Activated CD4-positive, alpha-beta T cell treated with anti-CD3 and anti-CD28 coated beads, Interleukin-2, amount 50 U/mL, for 16 hours (primary cell): ENCODE measurements around the gene TMEM31.

Experiments
- DNase-seq: peaks from one replicate; pipeline ENCODE4 v3.0.0-alpha.2; 2020

The TMEM31 gene, protein sequence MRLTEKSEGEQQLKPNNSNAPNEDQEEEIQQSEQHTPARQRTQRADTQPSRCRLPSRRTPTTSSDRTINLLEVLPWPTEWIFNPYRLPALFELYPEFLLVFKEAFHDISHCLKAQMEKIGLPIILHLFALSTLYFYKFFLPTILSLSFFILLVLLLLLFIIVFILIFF

DNA sequence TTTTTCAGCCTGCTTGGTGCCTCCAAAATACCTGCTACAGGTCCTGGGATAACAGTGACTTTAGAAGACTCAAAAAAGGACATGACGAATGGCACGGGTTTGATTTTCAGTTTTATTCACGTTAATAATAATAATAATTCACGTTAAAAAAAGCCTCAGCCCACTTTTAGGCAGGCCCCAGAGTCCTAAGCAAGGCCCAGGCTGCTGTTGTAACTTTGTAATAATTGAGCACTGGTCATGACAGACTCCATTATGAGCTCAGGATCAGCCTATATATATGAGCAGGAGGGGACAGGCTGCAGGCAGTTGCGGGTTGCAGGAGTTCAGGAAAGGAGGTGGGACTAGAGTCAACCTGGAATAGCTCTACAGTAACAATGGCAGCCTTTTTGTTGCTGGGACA is at the start of gene TMEM31:
Gene TMEM31 (plus strand): TSS at position 301 of the 400 bp plus-strand sequence. CDS start 1,350 bp downstream, outside the sequence.
- DNase-seq = no peak

DNA sequence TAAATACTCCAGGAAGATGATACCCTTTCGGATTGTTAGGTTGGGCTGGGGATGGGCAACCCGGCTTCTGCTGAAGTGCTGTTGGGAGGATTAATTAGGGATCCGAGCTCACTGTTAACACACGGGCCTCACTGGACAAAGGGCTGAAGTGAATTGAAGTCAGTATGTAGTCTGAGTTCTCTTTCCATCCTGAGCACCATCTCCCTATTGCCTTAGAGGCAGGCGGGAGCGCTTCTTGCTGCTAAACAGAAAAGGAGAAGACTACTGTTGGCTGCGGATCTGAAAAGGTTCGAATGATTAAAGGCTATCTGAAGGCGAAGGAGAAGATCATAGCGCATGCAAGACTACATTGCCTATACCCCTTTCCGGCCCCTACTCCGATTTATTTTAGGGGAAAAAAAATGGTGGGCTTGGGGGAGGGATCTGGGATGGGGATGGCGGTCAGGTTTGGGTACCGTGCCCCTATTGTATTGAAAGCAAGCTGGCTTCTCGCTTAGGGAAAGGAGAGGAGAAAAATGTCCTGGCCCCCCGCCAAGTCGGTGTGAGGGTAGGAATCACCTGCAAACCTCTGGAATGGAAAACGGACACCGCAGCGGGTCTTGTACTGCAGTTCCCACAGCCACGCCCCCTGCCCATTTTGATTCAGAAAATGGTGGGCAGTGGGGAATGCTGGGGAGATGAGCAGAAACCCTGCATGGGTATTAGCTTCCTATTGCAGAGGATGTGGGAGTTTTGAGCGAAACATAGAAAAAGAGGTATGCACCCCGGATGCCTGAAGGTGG is 46.5 kb upstream of the TMEM31 start:
- no peak for DNase-seq

DNA sequence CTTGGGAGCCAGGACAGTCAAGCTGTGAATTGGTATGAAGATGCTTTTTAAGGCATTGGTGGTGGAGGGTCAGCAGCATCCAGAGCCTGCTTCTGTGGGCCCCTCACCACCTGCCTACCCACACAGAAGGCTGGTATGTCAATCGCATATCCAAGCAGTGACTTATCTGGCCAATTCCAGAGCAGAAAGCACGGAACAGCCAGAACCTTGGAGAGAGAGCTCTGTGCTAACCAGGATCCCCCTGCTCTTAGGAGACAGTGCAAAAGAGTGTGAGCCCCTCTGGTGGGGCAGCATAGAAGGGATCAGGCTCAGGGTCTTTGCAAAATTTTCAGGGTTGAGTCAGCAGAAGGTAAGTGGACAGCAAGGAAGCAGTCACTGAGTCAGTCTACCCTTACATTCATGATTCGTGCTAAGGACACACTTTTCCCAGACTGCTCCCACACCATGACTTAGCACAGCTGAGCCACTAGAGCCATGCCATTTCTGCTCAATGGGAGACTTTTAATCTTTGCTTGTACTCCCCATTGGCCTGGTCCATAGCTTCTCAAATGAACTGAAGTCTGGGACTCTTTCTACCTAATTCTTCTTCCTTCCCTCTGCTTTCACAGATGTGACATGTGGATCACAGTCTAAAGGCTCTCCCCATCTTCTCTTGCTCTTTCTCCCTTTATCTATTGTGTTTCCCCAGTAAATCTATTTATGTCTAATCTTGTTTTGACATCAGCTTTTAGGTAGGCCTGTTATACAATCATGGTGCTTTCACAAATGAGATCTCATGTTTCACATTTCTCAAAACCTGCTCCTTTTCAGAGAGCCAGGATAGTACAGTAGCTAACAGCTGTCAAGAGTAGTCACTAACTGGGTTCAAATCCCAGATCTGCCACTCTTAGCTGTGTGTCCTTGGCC is 44.3 kb upstream of the TMEM31 start:
- no peak for DNase-seq

DNA sequence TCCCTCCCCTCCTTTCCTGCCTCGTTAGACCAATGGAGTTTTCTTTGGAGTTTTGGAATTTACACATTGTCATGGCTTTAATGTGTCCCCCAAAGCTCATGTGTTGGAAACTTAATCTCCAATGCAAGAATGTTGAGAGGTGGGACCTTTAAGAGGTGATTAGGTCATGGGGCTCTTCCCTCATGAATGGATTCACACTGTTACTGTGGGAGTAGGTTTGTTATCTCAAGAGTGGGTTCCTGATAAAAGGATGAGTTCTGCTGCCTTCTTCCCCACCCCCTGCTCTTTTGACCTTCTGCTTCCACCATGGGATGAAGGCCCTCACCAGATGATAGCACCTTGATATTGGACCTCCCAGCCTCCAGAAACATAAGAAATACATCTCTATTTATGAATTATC is 41.0 kb upstream of the TMEM31 start:
- no peak for DNase-seq

DNA sequence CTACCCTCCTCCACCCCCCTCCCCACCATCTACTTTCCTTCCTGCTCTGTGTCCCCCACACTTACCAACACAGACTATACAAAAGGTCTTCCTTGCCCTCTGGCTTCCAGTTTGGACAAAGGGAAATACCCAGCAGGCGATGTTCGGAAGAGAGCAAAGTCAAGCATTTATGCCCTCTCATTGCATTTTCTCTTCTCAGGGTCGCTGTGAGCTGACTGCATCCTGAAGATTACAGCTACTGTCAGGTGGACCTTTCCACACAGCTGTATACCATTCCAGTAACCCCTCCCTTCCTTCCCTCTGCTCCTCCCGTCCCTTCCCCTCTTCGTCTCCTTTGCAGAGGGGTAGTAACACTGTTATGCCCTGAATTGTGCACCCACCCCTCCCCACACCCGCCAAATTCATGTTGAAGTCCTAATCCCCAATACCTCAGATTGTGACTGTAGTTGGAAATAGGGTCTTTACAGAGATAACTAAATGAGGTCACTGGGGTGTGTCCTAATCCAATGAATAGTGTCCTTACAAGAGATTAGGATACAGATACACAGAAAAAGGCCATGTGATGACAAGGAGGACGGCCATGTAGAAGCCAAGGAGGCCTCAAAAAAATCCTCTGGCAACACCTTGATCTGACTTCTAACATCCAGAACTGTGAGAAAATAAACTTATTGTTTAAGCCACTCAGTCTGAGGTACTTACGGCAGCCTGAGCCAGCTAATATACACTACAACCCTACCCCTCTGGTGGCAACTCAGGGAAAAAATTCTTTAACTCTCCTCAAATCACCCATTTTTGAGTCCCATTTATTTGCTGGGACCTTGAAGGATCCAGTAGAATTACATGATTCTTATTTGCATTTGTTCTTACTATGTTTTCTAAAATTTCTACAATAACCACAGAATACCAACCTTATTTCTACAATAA is 35.9 kb upstream of the TMEM31 start:
- DNase-seq = no peak

DNA sequence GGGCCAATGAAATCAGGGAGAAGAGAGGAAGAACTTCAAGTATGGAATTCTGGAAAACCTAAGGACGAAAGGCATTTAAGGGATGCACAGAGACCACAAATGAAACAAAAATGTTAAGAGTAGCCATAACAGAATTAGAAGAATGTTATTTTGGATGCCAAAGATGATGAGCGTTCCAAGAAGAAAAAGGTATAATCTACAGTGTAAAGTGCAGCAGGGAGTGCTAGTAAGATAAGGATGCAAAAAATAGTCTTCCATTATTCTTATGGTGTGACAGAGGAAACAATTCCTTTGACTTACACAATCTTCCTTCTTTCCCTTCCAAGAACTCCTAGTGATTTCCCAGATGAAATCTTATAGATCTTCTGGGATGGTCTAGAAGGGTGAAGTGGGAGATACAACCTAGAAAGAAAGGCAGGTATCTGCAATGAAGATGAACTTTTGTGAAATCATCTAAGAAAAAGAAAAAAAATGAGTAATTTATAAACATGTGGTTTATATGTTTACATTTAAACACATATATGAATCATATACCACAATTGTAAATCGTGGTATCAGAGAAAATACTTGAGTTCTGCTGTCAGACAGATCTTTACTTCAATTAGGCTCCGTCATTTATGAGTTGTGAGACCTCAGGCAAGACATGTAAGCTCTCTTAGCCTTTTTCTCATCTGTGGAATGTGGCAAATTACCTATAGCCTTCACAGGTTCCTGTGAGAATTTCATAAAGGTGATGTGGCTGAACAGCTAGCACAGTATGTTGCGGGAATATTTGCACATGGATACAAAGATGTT is 32.3 kb upstream of the TMEM31 start:
- no peak for DNase-seq

DNA sequence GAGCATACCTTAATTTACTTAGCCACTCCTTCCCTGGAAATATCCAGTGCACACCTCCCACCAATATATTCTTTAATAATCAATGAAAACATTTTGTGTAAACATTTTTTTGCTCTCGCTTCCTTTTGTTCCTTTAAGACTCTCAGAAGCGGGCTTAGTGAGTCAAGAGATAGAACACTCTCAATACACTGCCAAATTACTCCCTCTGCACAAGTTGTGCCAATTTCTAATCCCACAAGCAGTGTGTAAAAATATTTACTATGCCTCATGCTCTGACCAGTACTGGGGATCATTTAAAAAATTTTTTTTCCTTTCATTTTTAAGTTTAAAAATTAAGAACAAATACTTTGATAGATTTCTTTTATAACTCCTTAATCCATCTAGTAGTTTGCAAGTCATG is 29.3 kb upstream of the TMEM31 start:
- no peak for DNase-seq

DNA sequence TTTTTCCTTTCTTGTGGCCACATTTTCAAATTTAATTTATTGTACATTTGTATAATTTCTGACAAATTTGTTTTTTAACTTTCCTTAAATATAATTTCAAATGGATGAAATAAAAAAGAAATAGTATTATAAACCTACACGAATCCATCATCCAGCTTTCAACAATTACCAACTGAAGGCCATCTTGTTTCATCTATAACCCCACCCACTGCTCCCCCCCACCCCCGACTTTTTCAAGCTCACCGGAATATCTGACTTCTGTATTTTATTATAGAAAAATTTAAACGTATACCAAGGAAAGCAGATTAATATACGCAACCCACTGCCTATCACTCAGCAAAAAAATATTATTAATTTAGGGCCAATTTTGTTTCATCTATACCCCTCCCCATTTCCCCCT is 25.3 kb upstream of the TMEM31 start:
- DNase-seq = no peak

DNA sequence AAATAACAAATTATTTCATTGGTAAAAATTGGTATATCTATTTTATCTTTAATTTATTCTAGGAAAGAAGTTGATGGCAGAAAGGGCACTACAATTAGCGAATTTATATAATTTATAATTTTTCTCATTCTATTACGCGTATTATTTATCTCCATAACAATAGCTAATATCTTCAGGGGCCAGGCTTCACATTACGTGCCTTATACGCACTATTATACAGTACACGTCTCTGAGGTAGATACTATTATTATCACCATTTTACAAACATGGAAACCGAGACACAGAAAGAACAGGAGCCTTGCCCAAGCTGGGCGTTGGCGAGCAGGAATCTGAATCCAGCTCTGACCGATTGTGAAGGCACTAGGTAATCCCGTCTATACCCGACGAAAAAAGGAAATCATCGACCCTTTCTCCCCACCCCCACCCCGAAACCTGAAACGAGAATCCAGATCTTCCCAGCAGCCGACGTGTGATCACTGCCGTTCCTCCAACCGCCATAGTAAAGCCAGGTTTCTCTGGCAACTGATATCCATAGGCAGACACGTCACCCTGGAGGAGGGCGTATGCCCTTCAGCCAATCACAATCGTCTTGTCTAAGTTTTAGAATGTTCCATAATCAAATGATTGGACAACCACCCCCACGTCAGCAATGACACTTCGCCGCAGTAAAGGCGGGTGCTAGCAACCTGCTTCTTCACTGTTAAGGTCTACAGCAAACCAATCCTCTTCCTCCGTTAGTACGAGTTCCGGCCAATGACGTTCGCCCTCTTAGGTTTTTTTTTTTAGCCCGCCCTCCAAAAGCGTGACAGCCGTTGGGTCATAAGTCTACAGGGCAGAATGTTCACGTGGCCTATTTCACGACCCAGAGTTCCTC is 24.3 kb upstream of the TMEM31 start, which contains the start of gene MORF4L2:
Gene MORF4L2 (minus strand): TSS at position 501 of the 874 bp plus-strand sequence. CDS start 9,672 bp downstream, outside the sequence.
- DNase-seq = peak; percentile 94

DNA sequence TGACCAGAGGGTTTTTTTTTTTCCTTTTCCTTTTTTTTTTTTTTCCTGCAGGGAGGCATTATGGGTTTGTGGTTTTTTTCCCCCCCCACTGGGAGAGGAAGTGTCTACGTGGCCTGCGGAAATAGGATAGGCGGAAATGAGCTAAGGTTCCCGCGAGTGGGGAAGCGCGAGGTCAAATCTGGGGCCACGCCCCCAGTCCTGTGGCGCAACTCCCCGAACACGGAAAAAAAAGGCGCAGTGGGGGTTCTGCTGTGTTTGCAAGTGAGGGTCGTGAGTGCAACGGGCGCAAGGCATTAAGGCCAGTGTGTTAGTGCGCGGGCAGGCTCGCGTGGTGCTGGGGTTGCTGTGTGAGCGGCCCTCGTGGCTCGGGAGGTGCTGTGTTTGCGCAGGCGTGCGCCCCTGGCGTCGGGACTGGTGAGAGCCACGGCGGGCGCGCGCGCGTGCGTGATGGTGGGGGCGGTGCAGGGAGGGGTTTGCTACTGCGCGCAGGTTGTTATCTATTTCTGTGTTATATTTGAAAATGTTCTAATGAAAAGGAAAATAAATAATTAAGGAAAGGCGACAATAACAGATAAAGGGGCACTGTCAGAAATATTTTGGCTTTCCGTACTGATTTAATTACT is 23.5 kb upstream of the TMEM31 start:
- peak; percentile 84 for DNase-seq

DNA sequence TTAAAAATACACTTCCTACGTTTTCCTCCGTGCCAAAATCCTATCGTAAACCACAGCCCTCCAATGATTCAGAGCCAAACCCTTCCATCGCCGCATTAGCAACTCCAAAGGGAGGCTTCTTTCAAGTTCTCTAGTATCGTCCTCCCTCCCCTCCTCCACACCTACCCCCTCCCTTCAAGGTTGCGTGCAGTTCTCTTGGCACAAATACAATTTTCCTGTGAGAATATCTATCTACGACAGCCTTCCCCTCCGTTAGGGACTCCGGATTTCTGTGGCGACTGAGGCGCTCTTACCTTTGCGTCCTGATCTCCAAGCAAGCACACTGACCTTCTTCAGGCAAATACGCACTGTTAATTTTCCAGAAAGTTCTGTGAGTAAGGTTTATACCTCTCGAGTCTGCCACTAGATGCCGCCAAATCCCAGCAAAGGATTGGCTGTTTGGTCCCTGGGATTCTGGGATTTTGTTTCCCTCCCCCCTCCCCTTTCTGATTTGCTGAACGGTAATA is 23.0 kb upstream of the TMEM31 start:
- peak; percentile 60 for DNase-seq

DNA sequence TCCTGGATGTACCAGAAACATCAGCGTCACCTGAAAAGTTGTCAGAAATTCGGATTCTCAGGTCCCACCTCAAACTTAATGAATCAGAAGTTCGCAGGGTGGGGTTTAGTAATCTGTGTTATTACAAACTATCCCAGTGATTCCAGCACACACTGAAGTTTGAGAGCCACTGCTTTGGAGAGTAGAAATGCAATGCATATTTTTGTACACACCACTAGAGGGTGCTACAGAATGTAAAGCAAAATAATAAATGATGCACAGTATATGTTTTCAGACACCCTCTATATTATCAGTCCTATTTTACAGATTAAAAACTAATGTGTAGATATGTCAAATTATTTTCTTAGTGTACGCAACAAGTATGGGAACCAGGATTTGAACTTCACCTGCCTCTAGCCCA is 21.8 kb upstream of the TMEM31 start:
- peak; percentile 39 for DNase-seq

DNA sequence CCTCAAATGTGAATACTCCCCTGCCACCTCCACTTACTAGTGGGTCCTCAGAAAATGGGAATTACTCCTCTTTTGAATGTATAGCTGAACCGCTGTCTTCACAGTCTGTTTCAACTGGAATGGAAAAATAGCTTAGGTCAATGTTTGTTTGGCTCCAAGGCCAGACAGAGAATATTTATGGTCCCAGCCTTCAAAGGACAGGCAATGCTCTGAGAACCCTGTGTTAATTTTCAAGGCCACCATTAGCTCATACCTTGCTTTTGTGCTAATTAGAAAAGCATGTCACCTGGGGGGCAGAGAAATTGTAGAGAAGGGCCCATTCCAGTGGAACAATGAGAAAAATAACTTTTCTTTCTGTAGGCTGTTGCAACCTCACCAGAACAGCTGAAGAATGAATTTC is 19.6 kb upstream of the TMEM31 start:
- DNase-seq = no peak

DNA sequence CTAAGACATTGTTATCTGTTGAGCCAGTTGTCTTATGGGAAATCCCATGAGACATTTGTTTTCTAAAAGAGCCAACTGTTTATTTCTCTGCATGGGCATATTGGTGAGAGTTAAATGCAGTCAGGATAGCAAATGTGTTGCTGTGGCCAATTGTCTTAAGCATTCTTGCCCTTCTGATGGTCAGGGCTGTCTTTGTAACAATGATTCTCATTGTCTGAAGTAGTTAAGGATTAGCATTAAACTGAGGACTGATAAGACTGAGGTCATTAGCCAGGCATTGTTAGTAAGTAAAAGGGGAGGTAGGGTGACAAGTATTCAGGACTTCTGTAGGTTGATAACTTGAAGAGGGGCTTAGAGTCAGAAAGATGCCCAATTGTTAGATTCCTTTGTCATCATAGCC is 13.0 kb upstream of the TMEM31 start:
- DNase-seq = no peak

DNA sequence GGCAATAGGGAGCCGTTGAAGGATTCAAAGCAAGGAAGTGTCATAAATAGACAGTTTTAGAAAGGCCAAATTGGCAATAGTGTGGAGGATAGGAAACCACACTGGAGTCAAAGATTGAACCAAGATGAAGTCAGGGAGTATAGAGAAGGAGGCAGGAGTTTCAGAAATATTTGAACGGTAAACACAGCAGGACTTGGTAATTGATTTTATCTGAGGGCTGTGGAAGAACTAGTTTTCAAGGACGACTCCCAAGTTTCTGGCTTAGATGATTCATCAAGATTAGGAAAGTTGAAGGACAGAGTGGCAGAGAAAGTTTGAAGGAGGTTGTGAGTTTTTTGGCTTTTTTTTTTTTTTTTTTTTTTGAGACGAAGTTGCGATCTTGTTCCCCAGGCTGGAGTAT is 11.5 kb upstream of the TMEM31 start:
- DNase-seq = no peak

DNA sequence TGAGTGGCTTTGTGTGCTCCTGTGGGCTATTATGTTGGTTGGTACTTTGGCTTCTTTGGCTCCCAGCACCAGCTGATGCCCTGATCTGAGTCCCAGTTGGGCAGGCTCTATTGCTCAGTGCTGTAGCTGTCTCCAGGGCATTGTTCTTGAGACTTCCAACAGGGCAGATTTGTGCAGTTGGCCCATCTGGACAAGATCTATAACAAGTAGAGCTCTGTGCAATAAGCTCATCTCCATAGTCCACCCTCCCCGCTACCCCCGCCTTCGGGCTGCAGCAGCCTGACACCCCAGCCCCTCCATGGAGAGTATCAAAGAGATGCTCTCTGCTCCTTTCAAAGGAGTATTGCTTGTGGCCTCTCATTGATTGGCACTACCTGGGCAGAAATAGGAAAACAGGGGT is 5.8 kb upstream of the TMEM31 start:
- no peak for DNase-seq

DNA sequence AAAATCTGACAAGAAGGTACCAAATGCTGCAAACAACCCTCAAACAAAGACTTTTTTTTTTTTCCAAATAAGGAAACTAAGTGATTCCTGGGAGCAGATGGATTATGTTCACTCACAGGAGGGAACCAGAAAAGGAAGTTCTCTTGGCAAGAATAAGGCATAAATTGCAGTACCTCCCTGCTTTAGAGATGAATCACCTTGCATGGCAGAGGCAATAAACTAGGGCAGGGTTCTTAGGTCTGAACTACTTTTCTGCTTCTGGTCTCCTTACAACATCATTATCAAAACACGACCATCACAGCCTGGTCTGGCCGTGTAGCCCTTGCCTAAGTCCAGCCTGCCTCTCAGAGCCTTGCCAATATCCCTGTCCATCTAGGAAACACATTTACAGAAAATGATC is 6.3 kb downstream of the TMEM31 start:
- DNase-seq = no peak

DNA sequence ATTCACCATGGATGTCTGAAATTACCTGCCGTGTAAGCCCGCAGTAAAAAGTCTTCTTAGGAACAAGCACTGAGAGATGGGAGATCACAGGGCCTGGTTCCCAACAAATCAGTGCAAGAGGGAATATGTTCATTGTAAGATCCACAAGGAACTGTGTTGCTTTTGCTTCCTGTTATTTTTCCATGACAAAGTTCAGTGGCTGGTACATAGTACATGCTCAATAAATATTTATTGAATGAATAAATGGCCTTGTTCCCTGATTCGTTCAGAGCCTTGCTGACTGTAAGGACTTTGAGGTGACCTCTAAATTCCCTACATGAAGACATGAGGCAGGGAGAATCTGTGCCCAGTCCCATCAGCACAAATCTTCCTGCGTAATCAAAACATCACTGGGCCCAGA is 7.4 kb downstream of the TMEM31 start:
- no peak for DNase-seq

DNA sequence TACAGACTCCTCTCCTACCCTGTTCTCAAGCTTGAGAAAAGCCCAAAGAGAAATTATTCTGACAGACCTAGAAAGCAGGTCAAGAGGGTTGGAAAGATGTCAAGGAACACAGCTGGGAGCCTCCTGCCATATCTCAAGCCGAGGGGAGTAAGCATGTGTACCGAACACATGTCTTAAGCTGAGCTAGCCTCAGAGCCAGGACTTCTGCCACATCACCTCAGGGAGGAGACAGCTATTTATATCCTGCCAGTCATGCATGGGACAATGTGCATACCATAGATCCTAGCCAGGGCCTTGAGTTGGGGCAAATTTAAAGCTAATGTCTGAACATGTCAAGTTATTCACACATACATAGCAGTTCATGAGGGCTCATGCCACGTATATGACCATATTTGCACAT is 11.8 kb downstream of the TMEM31 start:
- no peak for DNase-seq

DNA sequence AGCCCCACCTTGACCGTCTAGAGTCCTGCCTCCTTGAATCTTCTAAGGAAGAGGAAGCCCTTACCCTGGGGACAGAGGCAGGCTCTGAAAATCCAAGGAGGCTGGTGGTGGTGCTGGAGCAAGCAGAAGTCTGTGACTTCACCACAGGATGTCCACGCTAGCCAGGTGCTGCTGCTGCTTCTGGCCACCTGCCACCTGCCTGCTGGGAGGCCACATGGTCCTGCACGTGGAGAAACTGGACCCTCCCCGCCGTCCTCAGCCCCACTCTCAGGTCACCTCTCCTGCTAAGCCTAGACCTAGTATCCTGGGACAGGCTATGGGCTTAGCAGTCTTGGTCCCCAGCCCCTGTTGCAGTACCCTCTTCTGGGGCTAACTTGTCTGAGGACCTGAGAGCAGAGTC is 15.8 kb downstream of the TMEM31 start:
- no peak for DNase-seq
